GM12878 (cell line): ENCODE data around the gene SEPTIN6. TPM values are rescaled to one million over a fixed set of nuclear protein-coding genes. Genes with fewer than 3 reads are reported as not detected.

Source experiments
- ATAC-seq: fragments of 200-7000 bp; cut with Tn5 transposase; 3 replicates; pipeline ENCODE4 v1.9.1; 2020; ENCODE audit warnings: mild to moderate bottlenecking, moderate library complexity
- BruUV-seq: library from RNA; stranded (reverse); fragments of 400-500 nt; replicated peaks from 2 replicates; lab custom pipeline; 2021; lab: Mats Ljungman, UMichigan
- CTCF ChIA-PET: fragments of 300-600 bp; sonication (Branson Sonifier 250); formaldehyde crosslinking; extraction: SDS; loops from one replicate; lab custom pipeline; 2021; ENCODE audit warnings: inconsistent platforms; lab: Yijun Ruan, JAX
- POLR2A ChIA-PET: fragments of 350-600 bp; formaldehyde crosslinking; extraction: SDS; loops from one replicate; lab custom pipeline; 2021; ENCODE audit warnings: inconsistent platforms; lab: Charles Lee
- RAD21 ChIA-PET: fragments of 300-600 bp; sonication (Branson Sonifier 250); formaldehyde crosslinking; loops from one replicate; lab custom pipeline; 2023; ENCODE audit warnings: antibody characterized with exemption; ENCODE audit not compliant: unreplicated experiment; lab: Charles Lee
- SMC1A ChIA-PET: fragments of 300-600 bp; sonication (Branson Sonifier 250); formaldehyde crosslinking; loops from one replicate; lab custom pipeline; 2023; ENCODE audit not compliant: unreplicated experiment, uncharacterized antibody; lab: Charles Lee
- DNase-seq: peaks from one replicate; pipeline ENCODE4 v3.0.0-alpha.2; 2011; ENCODE audit warnings: low read depth, low spot score
- FAIRE-seq: peaks from 3 replicates; lab custom pipeline; 2011; peaks lifted over from hg19 to GRCh38; lab: Jason Lieb, UNC
- H2AFZ ChIP-seq: 2 replicates; pipeline ENCODE4 v1.6.0; 2011; ENCODE audit warnings: low read depth, low read length, control low read depth; ENCODE audit not compliant: control insufficient read depth
- H3K27ac ChIP-seq: 2 replicates; pipeline ENCODE4 v1.5.1; 2011; ENCODE audit warnings: control low read depth; ENCODE audit not compliant: control insufficient read depth, insufficient read depth
- H3K27me3 ChIP-seq, 2 experiments: replicated peaks in 1 of 2; 2 replicates each; pipeline versions ENCODE4 v1.6.0 to v1.6.1; 2011; ENCODE audit warnings: low read length in 1 of 2; ENCODE audit not compliant: control insufficient read depth in 2 of 2, insufficient read depth in 2 of 2
- H3K36me3 ChIP-seq, 2 experiments: 2 replicates each; pipeline ENCODE4 v1.5.1; 2011; ENCODE audit warnings: low read length in 1 of 2; ENCODE audit not compliant: control insufficient read depth in 2 of 2, insufficient read depth in 2 of 2
- H3K4me1 ChIP-seq: 2 replicates; pipeline ENCODE4 v1.6.1; 2011; ENCODE audit warnings: mild to moderate bottlenecking, low read length, moderate library complexity, mixed read lengths; ENCODE audit not compliant: control insufficient read depth, insufficient read depth
- H3K4me2 ChIP-seq: 2 replicates; pipeline ENCODE4 v1.6.0; 2011; ENCODE audit warnings: control low read depth; ENCODE audit not compliant: control insufficient read depth, insufficient read depth
- H3K4me3 ChIP-seq: fragments of 200-600 bp; sonication (generic); 2 replicates; pipeline ENCODE4 v1.5.1; 2016
- H3K79me2 ChIP-seq: 2 replicates; pipeline ENCODE4 v1.6.0; 2011; ENCODE audit warnings: low read length; ENCODE audit not compliant: control insufficient read depth, insufficient read depth
- H3K9ac ChIP-seq: 2 replicates; pipeline ENCODE4 v1.8.0; 2011; ENCODE audit warnings: low read length, control low read depth, mixed read lengths; ENCODE audit not compliant: control insufficient read depth, insufficient read depth
- H3K9me3 ChIP-seq: replicated peaks from 3 replicates; pipeline ENCODE4 v1.5.1; 2011; ENCODE audit warnings: mild to moderate bottlenecking, low read length; ENCODE audit not compliant: control insufficient read depth, insufficient read depth
- H4K20me1 ChIP-seq: 2 replicates; pipeline ENCODE4 v1.6.0; 2011; ENCODE audit not compliant: control insufficient read depth, insufficient read depth
- ATF7 ChIP-seq: fragments of 450-650 bp; IDR thresholded peaks from 2 replicates; pipeline ENCODE4 v1.6.1; 2016; ENCODE audit warnings: low read depth, mild to moderate bottlenecking
- CREB1 ChIP-seq: IDR thresholded peaks from 2 replicates; pipeline ENCODE4 v1.6.1; 2012; ENCODE audit warnings: low read depth, mild to moderate bottlenecking, inconsistent platforms
- CREM ChIP-seq: IDR thresholded peaks from 2 replicates; pipeline ENCODE4 v1.6.1; 2014; ENCODE audit warnings: antibody characterized with exemption, low read depth
- EED ChIP-seq: sonication (generic); IDR thresholded peaks from 2 replicates; pipeline ENCODE4 v1.6.1; 2016; ENCODE audit warnings: antibody characterized with exemption, low read depth
- EP300 ChIP-seq, 2 experiments: fragments of 150-350 bp in 1 of 2; IDR thresholded peaks; 2 replicates each; pipeline ENCODE4 v1.6.1; 2011 to 2012; ENCODE audit warnings: low read depth in 2 of 2, low read length in 2 of 2, borderline replicate concordance in 1 of 2, improper control_type of control experiment in 1 of 2, inconsistent platforms in 1 of 2; ENCODE audit not compliant: control insufficient read depth in 1 of 2
- HSF1 ChIP-seq: fragments of 150-350 bp; IDR thresholded peaks from 2 replicates; pipeline ENCODE4 v1.6.1; 2014; ENCODE audit warnings: mild to moderate bottlenecking, low read depth, low read length
- IKZF1 ChIP-seq: fragments of 450-650 bp; conservative IDR thresholded peaks from 2 replicates; pipeline ENCODE4 v1.6.1; 2017; ENCODE audit warnings: antibody characterized with exemption, mild to moderate bottlenecking
- IKZF2 ChIP-seq, 2 experiments: fragments of 450-650 bp; IDR thresholded peaks; 2 replicates each; pipeline ENCODE4 v1.6.1; 2017; ENCODE audit warnings: mild to moderate bottlenecking in 2 of 2, moderate library complexity in 2 of 2
- JUND ChIP-seq: IDR thresholded peaks from 2 replicates; pipeline ENCODE4 v1.6.1; 2012; ENCODE audit warnings: low read depth, mild to moderate bottlenecking, low read length, improper control_type of control experiment, moderate library complexity
- PAX5 ChIP-seq: IDR thresholded peaks from 2 replicates; pipeline ENCODE4 v1.6.1; 2011; ENCODE audit warnings: low read depth, low read length, borderline replicate concordance
- POLR2AphosphoS5 ChIP-seq: IDR thresholded peaks from 2 replicates; pipeline ENCODE4 v1.6.1; 2011; ENCODE audit warnings: mild to moderate bottlenecking, low read length, inconsistent platforms
- SMC3 ChIP-seq: IDR thresholded peaks from 2 replicates; pipeline ENCODE4 v1.6.1; 2011; ENCODE audit warnings: low read length, improper control_type of control experiment, borderline replicate concordance
- TCF3 ChIP-seq: IDR thresholded peaks from 2 replicates; pipeline ENCODE4 v1.6.1; 2012; ENCODE audit warnings: low read depth, mild to moderate bottlenecking, low read length, borderline replicate concordance; ENCODE audit not compliant: insufficient read depth
- ZNF687 ChIP-seq: fragments of 450-650 bp; IDR thresholded peaks from 2 replicates; pipeline ENCODE4 v1.6.1; 2017; ENCODE audit warnings: mild to moderate bottlenecking, moderate library complexity
- WGBS: methylation state at CpG from one replicate; pipeline ENCODE4 v1.1.6; 2016; ENCODE audit warnings: low lambda C conversion rate; ENCODE audit not compliant: insufficient replicate concordance, insufficient coverage; ENCODE audit errors: missing lambda C conversion rate; 5-methylcytosine and 5-hydroxymethylcytosine counted together
- in situ Hi-C: fragments of 300-500 bp; cut with MboI; formaldehyde crosslinking; loops from 9 replicates; pipeline ENCODE4 v1.14.3; 2018; ENCODE audit warnings: mixed read lengths
- intact Hi-C: fragments of 100-400 bp; cut with micrococcal nuclease; formaldehyde crosslinking; loops from one replicate; pipeline ENCODE4 v1.14.2; 2022; ENCODE audit not compliant: unreplicated experiment
- polyA plus RNA-seq, 11 experiments: library from polyadenylated mRNA; depleted of rRNA in 4 of 11; unstranded in 6 of 11; stranded (reverse) in 5 of 11; fragments of >200 nt; fragmentation: Nextera tagmentation in 4 of 11; fragmentation: Illumina TruSeq in 1 of 11; extraction: Ambion mirVana in 4 of 11; extraction: Trizol in 1 of 11; gene quantifications; 1 replicate in 1 of 11; 2 replicates in 10 of 11; pipeline versions ENCODE4 v1.2.1 to v1.2.3, GENCODE V29; 2011 to 2016; ENCODE audit warnings: inconsistent platforms in 2 of 11, missing spikeins in 2 of 11, low read depth in 1 of 11
- total RNA-seq, 4 experiments: library from RNA; depleted of rRNA in 3 of 4; stranded (reverse); fragments of >200 nt in 3 of 4; fragmentation: Illumina TruSeq in 1 of 4; extraction: Trizol in 1 of 4; gene quantifications; 2 replicates each; pipeline versions ENCODE4 v1.2.1 to v1.2.3, GENCODE V29; 2013 to 2021
- TF ChIP-seq, protein P1 (sequence below): IDR thresholded peaks from 2 replicates; pipeline ENCODE4 v1.6.1; 2012; ENCODE audit warnings: low read length, inconsistent platforms

SEPTIN6 gene
- total and polyA plus RNA-seq, 10 of the 15 experiments (the other 5 are each of a cell fraction or from before 2014, with no cell fraction given), result 37.2 to 353 (median 154) TPM

GRCh38 chrX:119690921-119691716, 1.8 kb downstream of the SEPTIN6 start:
- Histone ChIP-seq H3K27ac (peak overlapping the region; percentile 83), H3K4me3 (peak overlapping the region; percentile 82), H3K9me3 (no peaks in the 10 kb centered on the region), H2AFZ (no peak overlapping the region), H3K4me2 (peak overlapping the region; percentile 56), H3K4me1 (peaks cover 24% of the 10 kb centered on the region), H3K9ac (peak overlapping the region; percentile 75), H4K20me1 (no peaks in the 10 kb centered on the region), H3K27me3 (no peaks in the 10 kb centered on the region), H3K36me3 (no peaks in the 10 kb centered on the region), H3K79me2 (peaks cover 66% of the 10 kb centered on the region)
- RAD21 ChIA-PET, result interaction anchor here (0.8 to 7.4 kb wide), 15 partner anchors 9 to 100 kb away, joined by 3 to 50 read pairs (median 5); partner anchors contain the start of gene RPL39
- DNase-seq (no peak), FAIRE-seq (no peak), ATAC-seq (no peak)
- 0% methylated on average over 8 of the region's 8 CpGs for WGBS
- intact Hi-C loops, result no loop called here
- in situ Hi-C loops, result no loop called here
- TSS peak; percentile 50 for BruUV-seq
- POLR2A ChIA-PET, result interaction anchor here (0.5 to 3.7 kb wide), 10 partner anchors 8 to 454 kb away, joined by 3 to 42 read pairs (median 6); partner anchors contain the start of gene SOWAHD
- SMC1A ChIA-PET, result interaction anchor here (0.8 to 5.3 kb wide), 17 partner anchors 8 to 87 kb away, joined by 3 to 39 read pairs (median 6); partner anchors contain the start of gene NKRF
- CTCF ChIA-PET, result interaction anchor here (0.5 to 4.3 kb wide), 14 partner anchors 9 to 175 kb away, joined by 3 to 25 read pairs (median 5); no protein-coding TSS in a partner anchor
- TF ChIP-seq SMC3, result 0 out of 2 replicates have a peak, but pooled peaks have one; percentile 18
- TF ChIP-seq CREB1, result peak; percentile 71
- TF ChIP-seq JUND, result 0 out of 2 replicates have a peak, but pooled peaks have one; percentile 21
- peak; percentile 44; the same call in 1 of the 2 replicates for TF ChIP-seq CREM
- TF ChIP-seq IKZF1, result peak; percentile 44; the same call in 1 of the 2 replicates
- 0 out of 4 replicates have a peak, but pooled peaks of 1 of the 2 experiments have one; percentile 19 for TF ChIP-seq EP300 (IDR thresholded peaks at IDR 0.05; ENCODE audit: borderline replicate concordance in 1 of 2, control insufficient read depth in 1 of 2, low read depth in 2 of 2, low read length in 2 of 2)
- peak; percentile 95 for TF ChIP-seq ATF7
- TF ChIP-seq HSF1, result no peak
- TF ChIP-seq, protein P1, sequence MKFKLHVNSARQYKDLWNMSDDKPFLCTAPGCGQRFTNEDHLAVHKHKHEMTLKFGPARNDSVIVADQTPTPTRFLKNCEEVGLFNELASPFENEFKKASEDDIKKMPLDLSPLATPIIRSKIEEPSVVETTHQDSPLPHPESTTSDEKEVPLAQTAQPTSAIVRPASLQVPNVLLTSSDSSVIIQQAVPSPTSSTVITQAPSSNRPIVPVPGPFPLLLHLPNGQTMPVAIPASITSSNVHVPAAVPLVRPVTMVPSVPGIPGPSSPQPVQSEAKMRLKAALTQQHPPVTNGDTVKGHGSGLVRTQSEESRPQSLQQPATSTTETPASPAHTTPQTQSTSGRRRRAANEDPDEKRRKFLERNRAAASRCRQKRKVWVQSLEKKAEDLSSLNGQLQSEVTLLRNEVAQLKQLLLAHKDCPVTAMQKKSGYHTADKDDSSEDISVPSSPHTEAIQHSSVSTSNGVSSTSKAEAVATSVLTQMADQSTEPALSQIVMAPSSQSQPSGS, result peak; percentile 72
- TF ChIP-seq PAX5, result no peak
- peak; percentile 59; the same call in 1 of the 2 replicates for TF ChIP-seq ZNF687
- no peak for TF ChIP-seq EED
- TF ChIP-seq IKZF2 (IDR thresholded peaks at IDR 0.05), result no peak; a peak in 1 of 4 replicates
- TF ChIP-seq TCF3, result no peak
- peak; percentile 54; the same call in 1 of the 2 replicates for TF ChIP-seq POLR2AphosphoS5
